ENCODE data around the gene PFDN2. TPM values are rescaled to one million over a fixed set of nuclear protein-coding genes. Genes with fewer than 3 reads are reported as not detected.
A peak's percentile ranks its signal among the peaks of the same experiment; 100 is the strongest.
"Not testable (repeated sequence)": the region's sequence is repeated elsewhere in the genome, so short reads cannot be mapped to it uniquely, and the experiment has no call there.

PFDN2 gene
- total and polyA plus RNA-seq, 12 donors = 33.6 to 452 (median 57.1) TPM

DNA sequence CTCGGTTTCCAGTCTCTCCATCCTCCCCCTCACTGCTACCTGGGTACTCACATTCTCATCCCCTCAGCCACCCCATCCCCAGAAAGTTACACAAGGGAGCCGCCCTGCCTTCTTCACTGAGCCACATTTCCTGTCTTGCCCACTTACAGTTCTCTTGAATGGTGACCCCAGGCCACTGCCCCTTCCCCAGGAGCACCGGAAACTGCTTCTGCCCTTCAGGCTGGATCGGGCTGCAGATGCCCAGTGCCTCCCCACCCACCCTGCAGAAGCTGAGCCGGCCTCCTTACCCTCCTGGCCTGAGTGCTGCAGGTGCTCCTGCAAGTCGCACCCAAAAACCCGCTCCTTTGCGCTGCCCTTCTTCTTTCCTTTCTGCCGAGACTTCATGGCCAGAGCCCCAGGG is 48.6 kb downstream of the PFDN2 start:
- Histone ChIP-seq H3K27me3 (peaks cover 6% of the 10 kb centered on the region), H3K9me3 (replicated peaks in 1 of 3) (no peaks in the 10 kb centered on the region), H3K4me1 (replicated peaks in 1 of 2) (no peaks in the 10 kb centered on the region), H3K36me3 (replicated peaks in 1 of 2) (no peaks in the 10 kb centered on the region), H3K27ac (peak overlapping the region; percentile 13 to 87 (median 56)), H3K4me3 (peak overlapping the region in 1 of 4 donors; percentile 55)
- intact Hi-C loops (cut with DNase I) = no loop called here
- TF ChIP-seq, protein P1, sequence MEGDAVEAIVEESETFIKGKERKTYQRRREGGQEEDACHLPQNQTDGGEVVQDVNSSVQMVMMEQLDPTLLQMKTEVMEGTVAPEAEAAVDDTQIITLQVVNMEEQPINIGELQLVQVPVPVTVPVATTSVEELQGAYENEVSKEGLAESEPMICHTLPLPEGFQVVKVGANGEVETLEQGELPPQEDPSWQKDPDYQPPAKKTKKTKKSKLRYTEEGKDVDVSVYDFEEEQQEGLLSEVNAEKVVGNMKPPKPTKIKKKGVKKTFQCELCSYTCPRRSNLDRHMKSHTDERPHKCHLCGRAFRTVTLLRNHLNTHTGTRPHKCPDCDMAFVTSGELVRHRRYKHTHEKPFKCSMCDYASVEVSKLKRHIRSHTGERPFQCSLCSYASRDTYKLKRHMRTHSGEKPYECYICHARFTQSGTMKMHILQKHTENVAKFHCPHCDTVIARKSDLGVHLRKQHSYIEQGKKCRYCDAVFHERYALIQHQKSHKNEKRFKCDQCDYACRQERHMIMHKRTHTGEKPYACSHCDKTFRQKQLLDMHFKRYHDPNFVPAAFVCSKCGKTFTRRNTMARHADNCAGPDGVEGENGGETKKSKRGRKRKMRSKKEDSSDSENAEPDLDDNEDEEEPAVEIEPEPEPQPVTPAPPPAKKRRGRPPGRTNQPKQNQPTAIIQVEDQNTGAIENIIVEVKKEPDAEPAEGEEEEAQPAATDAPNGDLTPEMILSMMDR (IDR thresholded peaks at IDR 0.05) = no peak
- no peak for TF ChIP-seq POLR2A (IDR thresholded peaks at IDR 0.05)
- WGBS, 4 donors = 68 to 78% (median 73%) methylated on average over 9 of the region's 9 CpGs
- DNase-seq = no peak

- H3K27ac ChIP-seq = peak overlapping the region in 4 of 5 donors; percentile 13 to 87 (median 62)
- no peak for TF ChIP-seq POLR2A (IDR thresholded peaks at IDR 0.05)
- TF ChIP-seq, protein P1 (IDR thresholded peaks at IDR 0.05) = no peak
- H3K9me3 ChIP-seq (replicated peaks in 1 of 3) = no peaks in the 10 kb centered on the region
- no peaks in the 10 kb centered on the region for H3K4me1 ChIP-seq (replicated peaks in 1 of 2)
- WGBS, 4 donors = 54 to 60% (median 58%) methylated on average over 10 of the region's 10 CpGs
- peaks cover 6% of the 10 kb centered on the region for H3K27me3 ChIP-seq
- peak overlapping the region in 1 of 4 donors; percentile 55 for H3K4me3 ChIP-seq
- intact Hi-C loops (cut with DNase I) = no loop called here
- DNase-seq = peak in 6 of 7 donors; percentile 39 to 72 (median 64)
- no peaks in the 10 kb centered on the region for H3K36me3 ChIP-seq (replicated peaks in 1 of 2)
Observed at GRCh38 chr1:161068306-161069234, 49.3 kb downstream of the PFDN2 start.

GRCh38 chr1:161066694-161067093 is 51.1 kb downstream of the PFDN2 start:
- WGBS, 4 donors = 59 to 73% (median 65%) methylated on average over 3 of the region's 3 CpGs
- DNase-seq = no peak
- intact Hi-C loops (cut with DNase I) = no loop called here
- Histone ChIP-seq H3K27me3 (peaks cover 6% of the 10 kb centered on the region), H3K9me3 (replicated peaks in 1 of 3) (no peaks in the 10 kb centered on the region), H3K4me1 (replicated peaks in 1 of 2) (no peaks in the 10 kb centered on the region), H3K4me3 (no peak overlapping the region), H3K36me3 (replicated peaks in 1 of 2) (no peaks in the 10 kb centered on the region), H3K27ac (no peak overlapping the region)
- no peak for TF ChIP-seq POLR2A (IDR thresholded peaks at IDR 0.05)
- TF ChIP-seq, protein P1 (IDR thresholded peaks at IDR 0.05) = no peak

GRCh38 chr1:161065681-161066080 is 52.2 kb downstream of the PFDN2 start:
- DNase-seq; H3K4me3 ChIP-seq; intact Hi-C loops (cut with DNase I); H3K27ac ChIP-seq; H3K27me3 ChIP-seq; H3K9me3 ChIP-seq (replicated peaks in 1 of 3); H3K36me3 ChIP-seq (replicated peaks in 1 of 2); H3K4me1 ChIP-seq (replicated peaks in 1 of 2): not testable (repeated sequence)
- 85 to 88% (median 87%) methylated on average over 7 of the region's 7 CpGs for WGBS, 4 donors

DNA sequence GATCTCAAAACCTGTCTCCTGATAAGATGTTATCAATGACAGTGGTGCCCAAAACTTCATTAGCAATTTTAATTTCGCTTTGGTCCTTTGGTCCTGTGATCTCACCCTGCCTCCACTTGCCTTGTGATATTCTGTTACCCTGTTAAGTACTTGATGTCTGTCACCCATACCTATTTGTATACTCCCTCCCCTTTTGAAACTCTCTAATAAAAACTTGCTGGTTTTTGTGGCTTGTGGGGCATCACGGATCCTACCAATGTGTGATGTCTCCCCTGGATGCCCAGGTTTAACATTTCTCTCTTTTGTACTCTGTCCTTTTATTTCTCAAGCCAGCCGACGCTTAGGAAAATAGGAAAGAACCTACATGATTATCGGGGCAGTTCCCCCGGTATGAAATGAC is 53.9 kb downstream of the PFDN2 start:
- WGBS, 4 donors = 59 to 70% (median 67%) methylated on average over 6 of the region's 6 CpGs
- not testable (repeated sequence) for H3K27me3 ChIP-seq

More for the DNA sequence above, 53.9 kb downstream of the PFDN2 start:
- H3K4me1 ChIP-seq (replicated peaks in 1 of 2); DNase-seq; intact Hi-C loops (cut with DNase I); H3K36me3 ChIP-seq (replicated peaks in 1 of 2); H3K27ac ChIP-seq; H3K9me3 ChIP-seq (replicated peaks in 1 of 3); H3K4me3 ChIP-seq: not testable (repeated sequence)

All from adrenal gland (tissue), 12 donors.